Mucosa of stomach (tissue), 1 donor: ENCODE data around the gene NLRC5.
"Not testable (repeated sequence)": the region's sequence is repeated elsewhere in the genome, so short reads cannot be mapped to it uniquely, and the experiment has no call there.

Experiments
- H3K27me3 ChIP-seq: one replicate; pipeline ENCODE4 v1.7.0; 2013; ENCODE audit warnings: mild to moderate bottlenecking, low read length; ENCODE audit not compliant: control insufficient read depth, insufficient read depth
- H3K36me3 ChIP-seq: one replicate; pipeline ENCODE4 v1.7.0; 2013; ENCODE audit warnings: low read length; ENCODE audit not compliant: control insufficient read depth, insufficient read depth
- H3K4me1 ChIP-seq: one replicate; pipeline ENCODE4 v1.7.0; 2013; ENCODE audit warnings: mild to moderate bottlenecking, low read length; ENCODE audit not compliant: control insufficient read depth, insufficient read depth
- H3K4me3 ChIP-seq: one replicate; pipeline ENCODE4 v1.7.0; 2013; ENCODE audit warnings: low read length
- H3K9ac ChIP-seq: one replicate; pipeline ENCODE4 v1.7.0; 2013; ENCODE audit warnings: mild to moderate bottlenecking, low read length, moderate library complexity
- H3K9me3 ChIP-seq: one replicate; pipeline ENCODE4 v1.7.0; 2013; ENCODE audit warnings: mild to moderate bottlenecking, low read length, moderate library complexity; ENCODE audit not compliant: control insufficient read depth
- donor health status: Pancreatic carcinoma.

The NLRC5 gene

DNA sequence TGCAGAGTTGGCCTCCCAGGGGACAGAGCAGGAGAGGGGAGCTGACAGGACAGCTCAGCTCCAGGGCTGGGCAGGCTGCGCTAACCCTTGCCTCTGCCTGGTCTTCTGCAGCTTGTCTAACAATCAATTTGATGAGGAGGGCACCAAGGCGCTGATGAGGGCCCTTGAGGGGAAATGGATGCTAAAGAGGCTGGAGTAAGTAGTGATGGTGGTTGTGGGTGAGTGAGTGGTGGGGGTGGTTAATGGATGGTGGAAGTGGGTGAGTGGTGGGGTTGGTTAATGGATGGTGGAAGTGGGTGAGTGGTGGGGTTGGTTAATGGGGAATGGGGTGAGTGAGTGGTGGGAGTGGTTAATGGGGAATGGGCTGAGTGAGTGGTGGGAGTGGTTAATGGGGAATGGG lies 81.1 kb downstream of the NLRC5 start:
- Histone ChIP-seq H3K4me3 (no peak overlapping the region), H3K36me3 (no peaks in the 10 kb centered on the region), H3K4me1 (no peaks in the 10 kb centered on the region), H3K9me3 (no peaks in the 10 kb centered on the region), H3K27me3 (no peaks in the 10 kb centered on the region), H3K9ac (no peak overlapping the region)

- not testable (repeated sequence) for H3K36me3 ChIP-seq, H3K27me3 ChIP-seq, H3K4me3 ChIP-seq, H3K9me3 ChIP-seq, H3K4me1 ChIP-seq, H3K9ac ChIP-seq
Measured at GRCh38 chr16:57071081-57071732, 81.8 kb downstream of the NLRC5 start.

DNA sequence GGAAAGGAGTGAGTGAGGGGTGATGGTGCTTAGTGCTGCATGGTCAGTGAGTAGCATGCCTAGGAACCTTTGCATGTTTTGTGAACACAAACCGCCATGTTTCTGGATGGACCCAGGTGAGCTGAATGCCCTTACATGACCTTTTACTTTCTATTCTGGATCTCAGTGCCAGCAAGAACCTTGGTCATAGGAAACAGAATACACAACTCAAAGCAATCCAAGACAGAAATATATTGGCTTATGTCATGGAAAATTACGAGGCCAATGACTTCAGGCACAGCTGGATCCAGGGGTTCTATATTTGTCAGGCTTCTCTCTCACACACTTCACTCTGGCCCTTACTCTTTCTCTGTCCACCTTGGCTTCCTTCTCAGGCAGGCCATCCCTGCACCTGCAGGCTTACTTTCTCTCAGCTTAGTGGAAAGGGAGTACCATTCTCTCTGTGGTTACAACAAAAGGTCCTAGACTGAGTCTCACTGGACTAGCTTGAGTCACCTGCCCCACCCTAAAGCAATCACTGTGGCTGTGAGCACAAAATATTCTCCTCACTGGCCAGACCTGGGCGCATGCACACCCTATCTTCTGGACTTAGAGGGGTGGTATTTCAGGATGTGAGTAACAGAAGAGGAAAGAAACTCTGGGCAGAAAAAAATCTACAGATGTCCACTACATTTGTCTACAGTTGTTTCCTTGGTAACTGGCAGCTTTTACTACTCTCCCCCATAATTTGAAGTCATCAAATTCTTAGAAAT lies 82.7 kb downstream of the NLRC5 start:
- H3K4me1 ChIP-seq = no peaks in the 10 kb centered on the region
- no peak overlapping the region for H3K9ac ChIP-seq
- H3K27me3 ChIP-seq = no peaks in the 10 kb centered on the region
- H3K9me3 ChIP-seq = no peaks in the 10 kb centered on the region
- no peaks in the 10 kb centered on the region for H3K36me3 ChIP-seq
- H3K4me3 ChIP-seq = no peak overlapping the region

DNA sequence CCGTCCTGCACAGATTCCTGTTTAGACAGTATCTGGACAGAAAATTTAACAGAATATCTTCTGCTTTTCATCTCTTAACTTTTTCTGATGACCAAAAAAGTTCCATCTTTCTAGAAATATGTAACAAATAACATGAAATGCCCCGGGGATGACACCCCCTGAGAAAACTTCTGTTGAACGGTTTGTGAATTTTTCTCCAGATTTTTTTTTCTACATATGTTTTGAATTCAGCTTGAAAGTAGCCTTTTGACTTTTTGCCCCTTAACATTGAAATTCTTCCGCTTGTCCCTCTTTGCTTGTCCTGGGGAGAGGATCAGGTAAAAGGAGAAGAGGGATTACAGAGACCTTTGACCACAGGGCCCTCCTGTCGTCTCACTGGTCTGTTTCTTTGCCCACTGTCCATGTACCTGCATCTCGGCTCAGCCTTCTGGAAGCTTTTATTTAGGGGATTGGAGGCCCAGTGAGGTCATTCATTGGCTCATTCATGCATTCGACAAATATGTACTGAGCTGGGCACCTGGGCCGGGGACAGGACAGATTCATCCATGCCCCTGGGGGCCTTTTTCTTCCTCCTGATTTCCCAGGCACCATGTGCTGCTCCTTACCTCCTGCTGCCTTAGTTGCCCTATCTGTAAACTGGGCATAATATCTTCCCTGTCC lies 83.4 kb downstream of the NLRC5 start:
- Histone ChIP-seq H3K27me3 (no peaks in the 10 kb centered on the region), H3K9me3 (no peaks in the 10 kb centered on the region), H3K9ac (no peak overlapping the region), H3K4me3 (no peak overlapping the region), H3K36me3 (no peaks in the 10 kb centered on the region), H3K4me1 (no peaks in the 10 kb centered on the region)

- no peaks in the 10 kb centered on the region for H3K27me3 ChIP-seq
- no peak overlapping the region for H3K9ac ChIP-seq
- no peak overlapping the region for H3K4me3 ChIP-seq
- no peaks in the 10 kb centered on the region for H3K4me1 ChIP-seq
- H3K36me3 ChIP-seq = no peaks in the 10 kb centered on the region
- no peaks in the 10 kb centered on the region for H3K9me3 ChIP-seq
Measured at GRCh38 chr16:57077714-57078113, 88.4 kb downstream of the NLRC5 start.

DNA sequence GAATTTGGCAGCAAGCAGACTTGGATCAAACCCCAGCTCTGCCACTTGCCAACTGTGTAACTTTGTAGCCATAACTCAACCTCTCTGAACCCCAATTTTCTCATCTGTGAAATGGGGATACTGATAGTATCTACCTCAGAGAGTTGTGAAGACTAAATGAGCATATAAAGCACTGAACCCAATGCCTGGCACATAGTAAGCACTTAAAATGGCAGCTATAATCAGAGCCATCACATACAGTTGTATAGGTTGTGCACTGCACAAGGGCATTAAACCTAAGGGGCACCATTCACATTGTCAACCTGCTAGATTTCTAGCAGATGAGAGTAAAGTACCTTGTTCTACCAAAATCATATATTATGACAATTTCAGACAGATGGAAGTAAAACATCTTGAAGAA lies 92.4 kb downstream of the NLRC5 start:
- Histone ChIP-seq H3K27me3 (no peaks in the 10 kb centered on the region), H3K36me3 (no peaks in the 10 kb centered on the region), H3K9ac (no peak overlapping the region), H3K4me3 (no peak overlapping the region), H3K4me1 (peaks cover 10% of the 10 kb centered on the region), H3K9me3 (no peaks in the 10 kb centered on the region)

- Histone ChIP-seq H3K27me3 (no peaks in the 10 kb centered on the region), H3K36me3 (no peaks in the 10 kb centered on the region), H3K9ac (no peak overlapping the region), H3K4me1 (peaks cover 10% of the 10 kb centered on the region), H3K4me3 (no peak overlapping the region), H3K9me3 (no peaks in the 10 kb centered on the region)
Measured at GRCh38 chr16:57082664-57083063, 93.3 kb downstream of the NLRC5 start.

- no peaks in the 10 kb centered on the region for H3K9me3 ChIP-seq
- H3K4me3 ChIP-seq = no peak overlapping the region
- H3K4me1 ChIP-seq = peaks cover 10% of the 10 kb centered on the region
- no peaks in the 10 kb centered on the region for H3K27me3 ChIP-seq
- peak overlapping the region; percentile 20 for H3K9ac ChIP-seq
- no peaks in the 10 kb centered on the region for H3K36me3 ChIP-seq
Measured at GRCh38 chr16:57083485-57084126, 94.2 kb downstream of the NLRC5 start.

DNA sequence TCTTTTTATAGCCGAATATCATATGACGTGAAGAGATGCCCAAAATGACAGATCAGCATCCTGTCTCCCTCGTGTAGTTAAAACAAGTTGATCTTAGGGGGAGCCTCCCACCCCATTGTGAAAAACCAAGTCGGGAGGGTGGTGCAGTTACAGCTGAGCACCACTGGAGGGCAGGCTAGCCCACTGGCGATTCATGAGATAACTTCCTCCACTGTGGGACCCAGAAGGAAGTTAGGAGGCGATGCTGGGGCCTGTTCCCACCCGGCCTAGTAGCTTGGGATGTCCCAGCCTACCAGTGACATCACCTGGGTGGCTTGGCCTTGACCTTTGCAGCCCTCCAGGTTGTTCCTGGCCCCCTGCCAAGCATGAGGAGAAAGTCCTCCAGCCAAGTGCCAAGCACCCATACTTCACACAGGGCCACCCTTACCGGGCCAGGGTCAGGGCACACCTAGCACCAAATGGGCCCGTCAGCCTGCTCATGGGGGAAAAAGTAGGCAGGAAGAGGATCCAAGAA lies 95.0 kb downstream of the NLRC5 start:
- Histone ChIP-seq H3K9me3 (no peaks in the 10 kb centered on the region), H3K9ac (peak overlapping the region; percentile 20), H3K4me3 (no peak overlapping the region), H3K36me3 (no peaks in the 10 kb centered on the region), H3K4me1 (peaks cover 10% of the 10 kb centered on the region), H3K27me3 (no peaks in the 10 kb centered on the region)

GRCh38 chr16:57084996-57085395 lies 95.6 kb downstream of the NLRC5 start:
- Histone ChIP-seq H3K4me3 (no peak overlapping the region), H3K36me3 (no peaks in the 10 kb centered on the region), H3K9ac (no peak overlapping the region), H3K27me3 (no peaks in the 10 kb centered on the region), H3K4me1 (peaks cover 10% of the 10 kb centered on the region), H3K9me3 (no peaks in the 10 kb centered on the region)

GRCh38 chr16:57087003-57087402 lies 97.6 kb downstream of the NLRC5 start:
- H3K27me3 ChIP-seq = peaks cover 9% of the 10 kb centered on the region

DNA sequence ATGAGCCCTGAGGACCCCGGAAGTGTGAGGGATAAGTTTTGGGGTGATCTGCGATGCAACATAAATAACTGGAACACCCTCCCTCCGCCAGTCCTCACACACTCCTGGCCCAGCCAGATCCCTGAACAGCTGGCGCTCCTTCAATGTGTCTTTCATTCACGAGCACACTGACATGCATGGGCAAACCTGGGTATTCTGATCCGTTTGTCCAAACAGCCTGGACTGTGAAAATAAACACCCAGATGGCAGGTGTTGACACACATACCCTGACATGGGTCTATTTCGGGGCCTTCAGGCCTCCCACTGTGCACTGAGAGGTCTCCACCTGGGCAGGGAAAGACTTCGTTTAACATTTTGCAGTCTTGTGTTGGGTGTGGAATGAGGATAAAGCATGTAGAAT lies 100.0 kb downstream of the NLRC5 start:
- Histone ChIP-seq H3K9me3 (no peaks in the 10 kb centered on the region), H3K4me1 (peaks cover 24% of the 10 kb centered on the region), H3K9ac (no peak overlapping the region), H3K4me3 (no peak overlapping the region), H3K36me3 (no peaks in the 10 kb centered on the region), H3K27me3 (peaks cover 24% of the 10 kb centered on the region)

More at GRCh38 chr16:57087003-57087402, 97.6 kb downstream of the NLRC5 start:
- Histone ChIP-seq H3K36me3 (no peaks in the 10 kb centered on the region), H3K9me3 (no peaks in the 10 kb centered on the region), H3K9ac (no peak overlapping the region), H3K4me3 (no peak overlapping the region), H3K4me1 (peaks cover 17% of the 10 kb centered on the region)
